K562 (cell line): ENCODE results near the gene RXFP1.

Experiments used
- ARID2 ChIP-seq: fragments of 450-650 bp; IDR thresholded peaks from 2 replicates; pipeline ENCODE4 v1.6.1; 2017; ENCODE audit warnings: antibody characterized with exemption, mild to moderate bottlenecking
- BRF1 ChIP-seq: IDR thresholded peaks from 3 replicates; pipeline ENCODE4 v1.6.1; 2011; ENCODE audit warnings: borderline replicate concordance, mild to moderate bottlenecking; ENCODE audit not compliant: insufficient read length; ENCODE audit errors: extremely low read depth
- C11orf30 ChIP-seq: fragments of 450-650 bp; IDR thresholded peaks from 2 replicates; pipeline ENCODE4 v1.6.1; 2016; ENCODE audit warnings: low read depth, mild to moderate bottlenecking
- MECOM ChIP-seq: fragments of 250-450 bp; sonication (Bioruptor Pico); IDR thresholded peaks from 2 replicates; pipeline ENCODE4 v1.8.0; 2022; ENCODE audit warnings: inconsistent platforms
- MYBL2 ChIP-seq, 2 experiments: fragments of 450-650 bp in 1 of 2; sonication (generic) in 1 of 2; formaldehyde crosslinking in 1 of 2; IDR thresholded peaks; 2 replicates each; pipeline versions ENCODE4 v1.6.1 to v1.8.1; 2017 to 2022; ENCODE audit warnings: borderline replicate concordance in 1 of 2, inconsistent platforms in 1 of 2, low read depth in 1 of 2, mild to moderate bottlenecking in 1 of 2, missing genetic modification reagents in 1 of 2, moderate library complexity in 1 of 2
- NFIC ChIP-seq: fragments of 450-650 bp; IDR thresholded peaks from 2 replicates; pipeline ENCODE4 v1.6.1; 2017; ENCODE audit warnings: mild to moderate bottlenecking, inconsistent platforms
- SIN3B ChIP-seq: fragments of 450-650 bp; IDR thresholded peaks from 2 replicates; pipeline ENCODE4 v1.6.1; 2017; ENCODE audit warnings: low read depth, mild to moderate bottlenecking, moderate library complexity
- TCF7L2 ChIP-seq: fragments of 150-350 bp; IDR thresholded peaks from 2 replicates; pipeline ENCODE4 v1.6.1; 2016; ENCODE audit warnings: low read depth, mild to moderate bottlenecking, low read length, moderate library complexity
- ZNF146 ChIP-seq: IDR thresholded peaks from one replicate; pipeline ENCODE4 v1.6.1; 2018; ENCODE audit warnings: missing compliant biosample characterization; ENCODE audit not compliant: unreplicated experiment
- ZNF445 ChIP-seq: fragments of 250-450 bp; sonication (Bioruptor Pico); IDR thresholded peaks from 2 replicates; pipeline ENCODE4 v1.4.0; 2020; ENCODE audit warnings: low read depth, mild to moderate bottlenecking, moderate library complexity
- TF ChIP-seq, protein P1 (sequence below): sonication (generic); formaldehyde crosslinking; IDR thresholded peaks from 2 replicates; pipeline ENCODE4 v1.8.0; 2022; ENCODE audit warnings: missing genetic modification reagents, mild to moderate bottlenecking, moderate library complexity, borderline replicate concordance
- TF ChIP-seq, protein P2 (sequence below): fragments of 200-800 bp; sonication (Bioruptor generic); IDR thresholded peaks from 2 replicates; pipeline ENCODE4 v1.6.1; 2016; ENCODE audit warnings: missing genetic modification characterization, missing compliant biosample characterization

DNA sequence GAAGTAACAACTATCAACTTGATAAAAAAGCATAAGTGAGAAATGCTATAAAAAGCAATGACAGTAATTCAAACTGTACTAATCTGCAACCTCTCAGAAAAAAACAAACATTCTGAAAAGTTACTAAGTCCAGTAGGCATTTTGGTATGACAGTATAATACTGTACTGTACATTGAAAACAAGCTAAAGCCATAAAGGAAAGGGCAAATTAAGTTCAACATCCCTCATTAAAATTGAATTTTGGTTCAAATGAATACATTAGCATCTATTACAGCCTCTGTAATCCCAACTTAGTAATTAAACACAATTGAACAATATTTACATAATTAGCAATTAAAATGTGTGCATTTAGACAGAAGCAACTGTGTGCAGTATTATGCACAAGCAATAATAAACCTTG lies 96.3 kb downstream of the RXFP1 start:
- TF ChIP-seq MECOM (no peak), C11orf30 (no peak), ZNF445 (no peak), TCF7L2 (no peak), ARID2 (no peak), NFIC (no peak), ZNF146 (no peak), MYBL2 (IDR thresholded peaks at IDR 0.05; ENCODE audit: low read depth) (no peak), MYBL2 (CRISPR knock-in tag; IDR thresholded peaks at IDR 0.05; ENCODE audit: borderline replicate concordance) (no peak), BRF1 (no peak), SIN3B (no peak)
- TF ChIP-seq, protein P1, sequence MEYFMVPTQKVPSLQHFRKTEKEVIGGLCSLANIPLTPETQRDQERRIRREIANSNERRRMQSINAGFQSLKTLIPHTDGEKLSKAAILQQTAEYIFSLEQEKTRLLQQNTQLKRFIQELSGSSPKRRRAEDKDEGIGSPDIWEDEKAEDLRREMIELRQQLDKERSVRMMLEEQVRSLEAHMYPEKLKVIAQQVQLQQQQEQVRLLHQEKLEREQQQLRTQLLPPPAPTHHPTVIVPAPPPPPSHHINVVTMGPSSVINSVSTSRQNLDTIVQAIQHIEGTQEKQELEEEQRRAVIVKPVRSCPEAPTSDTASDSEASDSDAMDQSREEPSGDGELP (CRISPR knock-in tag): no peak
- TF ChIP-seq, protein P2, sequence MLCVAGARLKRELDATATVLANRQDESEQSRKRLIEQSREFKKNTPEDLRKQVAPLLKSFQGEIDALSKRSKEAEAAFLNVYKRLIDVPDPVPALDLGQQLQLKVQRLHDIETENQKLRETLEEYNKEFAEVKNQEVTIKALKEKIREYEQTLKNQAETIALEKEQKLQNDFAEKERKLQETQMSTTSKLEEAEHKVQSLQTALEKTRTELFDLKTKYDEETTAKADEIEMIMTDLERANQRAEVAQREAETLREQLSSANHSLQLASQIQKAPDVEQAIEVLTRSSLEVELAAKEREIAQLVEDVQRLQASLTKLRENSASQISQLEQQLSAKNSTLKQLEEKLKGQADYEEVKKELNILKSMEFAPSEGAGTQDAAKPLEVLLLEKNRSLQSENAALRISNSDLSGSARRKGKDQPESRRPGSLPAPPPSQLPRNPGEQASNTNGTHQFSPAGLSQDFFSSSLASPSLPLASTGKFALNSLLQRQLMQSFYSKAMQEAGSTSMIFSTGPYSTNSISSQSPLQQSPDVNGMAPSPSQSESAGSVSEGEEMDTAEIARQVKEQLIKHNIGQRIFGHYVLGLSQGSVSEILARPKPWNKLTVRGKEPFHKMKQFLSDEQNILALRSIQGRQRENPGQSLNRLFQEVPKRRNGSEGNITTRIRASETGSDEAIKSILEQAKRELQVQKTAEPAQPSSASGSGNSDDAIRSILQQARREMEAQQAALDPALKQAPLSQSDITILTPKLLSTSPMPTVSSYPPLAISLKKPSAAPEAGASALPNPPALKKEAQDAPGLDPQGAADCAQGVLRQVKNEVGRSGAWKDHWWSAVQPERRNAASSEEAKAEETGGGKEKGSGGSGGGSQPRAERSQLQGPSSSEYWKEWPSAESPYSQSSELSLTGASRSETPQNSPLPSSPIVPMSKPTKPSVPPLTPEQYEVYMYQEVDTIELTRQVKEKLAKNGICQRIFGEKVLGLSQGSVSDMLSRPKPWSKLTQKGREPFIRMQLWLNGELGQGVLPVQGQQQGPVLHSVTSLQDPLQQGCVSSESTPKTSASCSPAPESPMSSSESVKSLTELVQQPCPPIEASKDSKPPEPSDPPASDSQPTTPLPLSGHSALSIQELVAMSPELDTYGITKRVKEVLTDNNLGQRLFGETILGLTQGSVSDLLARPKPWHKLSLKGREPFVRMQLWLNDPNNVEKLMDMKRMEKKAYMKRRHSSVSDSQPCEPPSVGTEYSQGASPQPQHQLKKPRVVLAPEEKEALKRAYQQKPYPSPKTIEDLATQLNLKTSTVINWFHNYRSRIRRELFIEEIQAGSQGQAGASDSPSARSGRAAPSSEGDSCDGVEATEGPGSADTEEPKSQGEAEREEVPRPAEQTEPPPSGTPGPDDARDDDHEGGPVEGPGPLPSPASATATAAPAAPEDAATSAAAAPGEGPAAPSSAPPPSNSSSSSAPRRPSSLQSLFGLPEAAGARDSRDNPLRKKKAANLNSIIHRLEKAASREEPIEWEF (CRISPR knock-in tag): no peak
